Loucy (cell line): ENCODE measurements around the gene CCDC88A.
"Not testable (repeated sequence)": the region's sequence is repeated elsewhere in the genome, so short reads cannot be mapped to it uniquely, and the experiment has no call there.

Experiments
- EZH2phosphoT487 ChIP-seq: fragments of 200-600 bp; IDR thresholded peaks from 2 replicates; pipeline ENCODE4 v1.6.1; 2018; ENCODE audit warnings: antibody characterized with exemption, mild to moderate bottlenecking, moderate library complexity, borderline replicate concordance
- TF ChIP-seq, protein P1 (sequence below): fragments of 200-600 bp; sonication (generic); conservative IDR thresholded peaks from 2 replicates; pipeline ENCODE4 v1.5.1; 2014; ENCODE audit warnings: mild to moderate bottlenecking, antibody characterized with exemption, low read length

DNA sequence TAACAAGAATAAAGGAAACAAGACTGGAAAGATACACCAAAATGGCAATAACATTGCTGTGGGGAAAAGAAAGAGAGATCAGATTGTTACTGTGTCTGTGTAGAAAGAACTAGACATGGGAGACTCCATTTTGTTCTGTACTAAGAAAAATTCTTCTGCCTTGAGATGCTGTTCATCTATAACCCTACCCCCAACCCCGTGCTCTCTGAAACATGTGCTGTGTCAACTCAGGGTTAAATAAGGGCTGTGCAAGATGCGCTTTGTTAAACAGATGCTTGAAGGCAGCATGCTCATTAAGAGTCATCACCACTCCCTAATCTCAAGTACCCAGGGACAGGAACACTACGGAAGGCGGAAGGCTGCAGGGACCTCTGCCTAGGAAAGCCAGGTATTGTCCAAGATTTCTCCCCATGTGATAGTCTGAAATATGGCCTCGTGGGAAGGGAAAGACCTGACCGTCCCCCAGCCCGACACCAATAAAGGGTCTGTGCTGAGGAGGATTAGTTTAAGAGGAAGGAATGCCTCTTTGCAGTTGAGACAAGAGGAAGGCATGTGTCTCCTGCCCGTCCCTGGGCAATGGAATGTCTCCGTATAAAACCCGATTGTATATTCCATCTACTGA is 140.3 kb downstream of the CCDC88A start:
- TF ChIP-seq, protein P1, sequence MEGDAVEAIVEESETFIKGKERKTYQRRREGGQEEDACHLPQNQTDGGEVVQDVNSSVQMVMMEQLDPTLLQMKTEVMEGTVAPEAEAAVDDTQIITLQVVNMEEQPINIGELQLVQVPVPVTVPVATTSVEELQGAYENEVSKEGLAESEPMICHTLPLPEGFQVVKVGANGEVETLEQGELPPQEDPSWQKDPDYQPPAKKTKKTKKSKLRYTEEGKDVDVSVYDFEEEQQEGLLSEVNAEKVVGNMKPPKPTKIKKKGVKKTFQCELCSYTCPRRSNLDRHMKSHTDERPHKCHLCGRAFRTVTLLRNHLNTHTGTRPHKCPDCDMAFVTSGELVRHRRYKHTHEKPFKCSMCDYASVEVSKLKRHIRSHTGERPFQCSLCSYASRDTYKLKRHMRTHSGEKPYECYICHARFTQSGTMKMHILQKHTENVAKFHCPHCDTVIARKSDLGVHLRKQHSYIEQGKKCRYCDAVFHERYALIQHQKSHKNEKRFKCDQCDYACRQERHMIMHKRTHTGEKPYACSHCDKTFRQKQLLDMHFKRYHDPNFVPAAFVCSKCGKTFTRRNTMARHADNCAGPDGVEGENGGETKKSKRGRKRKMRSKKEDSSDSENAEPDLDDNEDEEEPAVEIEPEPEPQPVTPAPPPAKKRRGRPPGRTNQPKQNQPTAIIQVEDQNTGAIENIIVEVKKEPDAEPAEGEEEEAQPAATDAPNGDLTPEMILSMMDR, result not testable (repeated sequence)
- not testable (repeated sequence) for TF ChIP-seq EZH2phosphoT487
